PC-3 (cell line): ENCODE data around the gene CAMTA1.

ENCODE experiments used
- CTCF ChIP-seq: fragments of 300-600 bp; sonication (generic); conservative IDR thresholded peaks from 2 replicates; pipeline ENCODE4 v1.5.1; 2017; ENCODE audit warnings: antibody characterized with exemption, low read depth, mild to moderate bottlenecking, low read length
- EZH2 ChIP-seq: fragments of 300-600 bp; sonication (generic); IDR thresholded peaks from one replicate; pipeline ENCODE4 v1.6.1; 2017; ENCODE audit warnings: antibody characterized with exemption, mild to moderate bottlenecking, low read length; ENCODE audit not compliant: unreplicated experiment
- EZH2phosphoT487 ChIP-seq: fragments of 300-600 bp; sonication (generic); IDR thresholded peaks from 2 replicates; pipeline ENCODE4 v1.6.1; 2018; ENCODE audit warnings: mild to moderate bottlenecking, antibody characterized with exemption, low read length, borderline replicate concordance

- TF ChIP-seq CTCF: no peak
- no peak for TF ChIP-seq EZH2
- TF ChIP-seq EZH2phosphoT487: no peak
Observed at GRCh38 chr1:7462617-7463016, 677.4 kb downstream of the CAMTA1 start.
